Lung (tissue), 12 donors: ENCODE data around the gene DLX1. TPM values are rescaled to one million over a fixed set of nuclear protein-coding genes. Genes with fewer than 3 reads are reported as not detected.

Experiments used
- ATAC-seq: fragments of 200-7000 bp; cut with Tn5 transposase; one replicate; pipeline ENCODE4 v1.9.1; 2020; ENCODE audit warnings: moderate number of reproducible peaks; ENCODE audit not compliant: insufficient read depth, low FRiP score
- DNase-seq, 3 donors: peaks; one replicate each; pipeline ENCODE4 v3.0.0-alpha.2; 2013 to 2017
- H3K27ac ChIP-seq, 2 donors: one replicate each; pipeline ENCODE4 v1.5.1; 2013; ENCODE audit warnings: mild to moderate bottlenecking in 2 of 2, moderate library complexity in 2 of 2, control low read depth in 1 of 2, inconsistent platforms in 1 of 2, low read depth in 1 of 2, low read length in 1 of 2
- H3K27me3 ChIP-seq, 3 donors: one replicate each; pipeline ENCODE4 v1.5.1; 2013; ENCODE audit warnings: low read length in 2 of 3; ENCODE audit not compliant: control insufficient read depth in 3 of 3, insufficient read depth in 3 of 3
- H3K36me3 ChIP-seq, 4 donors: one replicate each; pipeline ENCODE4 v1.5.1; 2013; ENCODE audit warnings: low read length in 4 of 4, mild to moderate bottlenecking in 1 of 4, moderate library complexity in 1 of 4; ENCODE audit not compliant: control insufficient read depth in 4 of 4, insufficient read depth in 4 of 4
- H3K4me1 ChIP-seq, 5 donors: one replicate each; pipeline ENCODE4 v1.5.1; 2013; ENCODE audit warnings: low read length in 5 of 5, mild to moderate bottlenecking in 2 of 5, moderate library complexity in 1 of 5; ENCODE audit not compliant: control insufficient read depth in 5 of 5, insufficient read depth in 5 of 5
- H3K4me3 ChIP-seq: one replicate; pipeline ENCODE4 v1.5.1; 2013; ENCODE audit warnings: mild to moderate bottlenecking, control low read depth, moderate library complexity
- H3K9ac ChIP-seq, 2 donors: one replicate each; pipeline ENCODE4 v1.5.1; 2013; ENCODE audit warnings: low read length in 2 of 2, control low read depth in 1 of 2; ENCODE audit not compliant: insufficient read depth in 1 of 2
- H3K9me3 ChIP-seq, 4 donors: one replicate each; pipeline ENCODE4 v1.5.1; 2013; ENCODE audit warnings: low read length in 3 of 4, mild to moderate bottlenecking in 1 of 4, moderate library complexity in 1 of 4; ENCODE audit not compliant: control insufficient read depth in 4 of 4, insufficient read depth in 3 of 4
- WGBS, 2 donors: extraction: QIAGEN DNeasy Blood & Tissue Kit; methylation state at CpG; one replicate each; pipeline ENCODE4 v1.1.7; 2013; 5-methylcytosine and 5-hydroxymethylcytosine counted together
- polyA plus RNA-seq, 2 donors: library from polyadenylated mRNA; stranded (reverse); fragments of 200-250 nt; gene quantifications; one replicate each; pipeline ENCODE4 v1.2.1, GENCODE V29; 2013
- total RNA-seq, 2 donors: library from RNA; depleted of rRNA in 1 of 2; stranded (reverse); fragments of >200 nt in 1 of 2; gene quantifications; one replicate each; pipeline ENCODE4 v1.2.1, GENCODE V29; 2014 to 2021
- TF ChIP-seq, protein P1 (sequence below): IDR thresholded peaks from 2 replicates; pipeline ENCODE4 v1.5.1; 2012; ENCODE audit warnings: mild to moderate bottlenecking; ENCODE audit errors: control extremely low read depth, extremely low read depth
- donor health status: control.
- donor health status: control.
- donor health status: Bipolar disorder and iron deficiency.
- donor health status: healthy.
- donor health status: DM: yes; HTN: yes; CAD: no.

The DLX1 gene
- total and polyA plus RNA-seq, 4 donors, result 0.05 TPM; not detected in 3

DNA sequence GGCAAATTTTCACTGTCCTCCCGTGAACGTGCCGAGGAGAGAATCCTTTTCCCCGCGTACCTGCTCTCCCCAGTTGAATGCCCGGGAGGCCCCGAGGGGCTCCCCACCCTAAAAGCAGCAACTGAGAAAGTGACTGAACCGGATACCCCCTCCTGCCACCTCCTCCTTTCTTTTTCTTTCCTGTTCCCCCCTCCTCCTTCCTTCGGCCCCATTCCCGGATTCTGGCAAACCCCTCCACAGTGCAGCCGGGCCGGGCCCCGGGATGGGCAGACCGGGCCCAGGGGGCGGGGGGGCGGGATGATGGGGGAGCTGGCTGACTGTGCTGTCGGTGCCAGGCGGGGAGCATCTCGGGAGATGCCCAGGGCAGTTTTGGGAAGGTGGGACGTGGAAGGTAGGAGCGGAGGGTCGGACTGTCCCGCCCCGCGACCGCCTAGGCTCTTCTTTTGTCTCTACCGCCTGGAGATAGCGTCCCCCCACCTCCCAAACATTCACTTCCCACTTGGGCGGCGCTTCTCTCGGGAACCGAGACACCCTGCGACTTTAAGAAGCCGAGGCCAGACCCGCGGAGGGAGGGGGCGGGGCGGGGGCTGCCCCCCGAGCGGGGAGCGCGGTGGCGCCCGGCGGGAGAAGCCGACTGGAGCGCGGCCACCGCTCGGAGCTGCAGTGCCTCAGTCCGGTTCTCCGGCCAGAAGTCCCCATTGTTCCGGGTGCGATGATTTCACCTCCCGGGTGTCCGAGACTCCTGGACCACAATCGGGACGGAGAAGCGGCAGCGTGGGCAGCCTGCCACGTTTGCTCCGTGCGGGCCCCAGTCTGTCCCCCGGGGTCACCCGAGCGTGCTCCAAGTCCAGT is 9.2 kb downstream of the DLX1 start:
- peak in 1 of 3 donors; percentile 38 for DNase-seq
- no peak overlapping the region for H3K27ac ChIP-seq

DNA sequence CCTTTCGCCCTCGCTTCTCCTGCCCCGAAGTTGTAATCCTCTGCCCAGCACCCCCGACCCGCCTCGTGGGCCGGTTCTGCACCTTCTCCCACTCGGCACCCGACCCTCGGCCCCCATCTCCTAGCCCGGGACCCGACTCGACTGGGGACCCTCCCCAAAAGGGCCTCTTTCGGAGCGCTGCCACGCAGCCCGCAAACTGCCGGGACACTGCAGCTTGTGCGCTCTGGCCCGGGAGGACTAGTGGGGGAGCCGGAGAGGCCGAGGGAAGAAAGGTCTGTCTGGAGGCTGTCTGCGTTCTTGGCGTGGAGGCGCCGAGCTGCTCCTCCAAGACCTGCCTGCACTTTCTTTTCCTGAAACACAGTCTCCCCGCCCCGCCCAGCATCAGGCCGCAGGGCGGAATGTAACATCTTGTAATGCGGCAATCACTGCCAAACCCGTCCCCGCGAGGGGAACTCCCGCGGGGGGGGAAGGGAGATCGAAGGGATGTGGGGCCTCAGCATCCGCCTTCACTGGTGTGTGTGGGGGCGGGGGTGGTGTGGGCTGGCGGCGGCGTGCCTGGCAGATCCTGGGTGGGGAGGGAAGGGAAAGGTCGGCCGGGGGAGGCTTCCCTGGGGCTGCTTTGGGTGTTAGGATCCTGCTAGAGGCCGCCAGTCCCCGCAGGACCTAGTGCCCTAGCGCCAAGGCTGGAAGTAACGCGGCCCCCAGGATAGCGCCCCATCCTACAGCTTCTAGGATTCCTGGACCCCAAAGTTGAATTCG is 10.0 kb downstream of the DLX1 start:
- Histone ChIP-seq H3K4me3 (no peak overlapping the region), H3K36me3 (no peaks in the 10 kb centered on the region), H3K4me1 (peaks cover 4 to 30% (median 8%) of the 10 kb centered on the region in 5 donors), H3K27me3 (peaks cover 7 to 98% (median 85%) of the 10 kb centered on the region in 3 donors), H3K9ac (no peak overlapping the region), H3K27ac (no peak overlapping the region), H3K9me3 (peaks cover 0 to 8% (median 0%) of the 10 kb centered on the region in 4 donors)
- TF ChIP-seq, protein P1, sequence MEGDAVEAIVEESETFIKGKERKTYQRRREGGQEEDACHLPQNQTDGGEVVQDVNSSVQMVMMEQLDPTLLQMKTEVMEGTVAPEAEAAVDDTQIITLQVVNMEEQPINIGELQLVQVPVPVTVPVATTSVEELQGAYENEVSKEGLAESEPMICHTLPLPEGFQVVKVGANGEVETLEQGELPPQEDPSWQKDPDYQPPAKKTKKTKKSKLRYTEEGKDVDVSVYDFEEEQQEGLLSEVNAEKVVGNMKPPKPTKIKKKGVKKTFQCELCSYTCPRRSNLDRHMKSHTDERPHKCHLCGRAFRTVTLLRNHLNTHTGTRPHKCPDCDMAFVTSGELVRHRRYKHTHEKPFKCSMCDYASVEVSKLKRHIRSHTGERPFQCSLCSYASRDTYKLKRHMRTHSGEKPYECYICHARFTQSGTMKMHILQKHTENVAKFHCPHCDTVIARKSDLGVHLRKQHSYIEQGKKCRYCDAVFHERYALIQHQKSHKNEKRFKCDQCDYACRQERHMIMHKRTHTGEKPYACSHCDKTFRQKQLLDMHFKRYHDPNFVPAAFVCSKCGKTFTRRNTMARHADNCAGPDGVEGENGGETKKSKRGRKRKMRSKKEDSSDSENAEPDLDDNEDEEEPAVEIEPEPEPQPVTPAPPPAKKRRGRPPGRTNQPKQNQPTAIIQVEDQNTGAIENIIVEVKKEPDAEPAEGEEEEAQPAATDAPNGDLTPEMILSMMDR, result no peak
- DNase-seq (peak; percentile 52 to 72 (median 59)), ATAC-seq (peak; percentile 15)
- WGBS, 2 donors, result 2% methylated on average over 49 to 51 of the region's 51 CpGs

More for the DNA sequence above, 9.2 kb downstream of the DLX1 start:
- Histone ChIP-seq H3K36me3 (no peaks in the 10 kb centered on the region), H3K4me3 (no peak overlapping the region), H3K27me3 (peaks cover 13 to 98% (median 85%) of the 10 kb centered on the region in 3 donors), H3K9me3 (peaks cover 0 to 9% (median 0%) of the 10 kb centered on the region in 4 donors), H3K4me1 (peaks cover 4 to 27% (median 8%) of the 10 kb centered on the region in 5 donors), H3K9ac (no peak overlapping the region)
- WGBS, 2 donors, result 2 to 4% methylated on average over 57 to 66 of the region's 66 CpGs
- TF ChIP-seq, protein P1, result no peak
- ATAC-seq, result no peak

DNA sequence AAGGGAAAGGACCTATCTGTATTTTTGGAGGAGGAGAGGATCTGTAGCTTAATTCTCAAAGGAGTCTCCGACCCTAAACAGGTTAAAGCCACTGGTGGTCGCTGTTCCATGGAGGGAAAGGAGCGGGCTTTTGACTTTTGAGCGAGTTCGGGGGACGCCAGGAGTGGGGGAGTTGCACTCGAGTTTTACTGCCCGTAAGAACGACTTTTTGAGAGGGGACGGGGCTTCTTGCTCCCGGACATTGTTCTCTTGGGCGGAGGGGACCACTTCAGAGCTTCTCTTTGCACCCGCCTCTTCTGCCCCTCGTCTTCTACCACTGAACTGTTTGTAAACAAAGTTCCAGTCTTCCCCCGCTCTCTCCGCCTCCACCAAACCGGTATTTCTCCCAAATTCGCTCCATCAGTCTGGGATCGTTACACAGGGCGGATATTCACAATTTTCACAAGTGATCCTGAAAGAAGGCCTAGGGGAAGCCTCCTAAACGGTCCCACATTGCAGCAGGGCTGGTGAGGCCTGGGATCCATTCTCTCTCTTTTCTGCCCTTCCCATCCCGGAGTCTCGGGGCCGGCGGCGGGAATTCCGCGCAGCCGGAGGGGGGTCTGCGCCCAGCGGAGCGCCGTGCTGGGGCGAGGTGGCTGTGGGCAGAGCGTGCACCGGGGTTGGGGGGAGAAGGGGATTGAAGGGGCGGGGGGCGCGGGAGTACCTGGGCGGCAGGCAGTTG is 10.8 kb downstream of the DLX1 start:
- H3K27me3 ChIP-seq, result peaks cover 7 to 96% (median 84%) of the 10 kb centered on the region in 3 donors
- no peak overlapping the region for H3K27ac ChIP-seq
- H3K9ac ChIP-seq, result no peak overlapping the region
- H3K9me3 ChIP-seq, result peaks cover 0 to 6% (median 0%) of the 10 kb centered on the region in 4 donors
- peak in 1 of 3 donors; percentile 50 for DNase-seq
- TF ChIP-seq, protein P1, result no peak
- 4 to 7% methylated on average over 40 of the region's 40 CpGs for WGBS, 2 donors
- no peak overlapping the region for H3K4me3 ChIP-seq
- no peaks in the 10 kb centered on the region for H3K36me3 ChIP-seq
- no peak for ATAC-seq
- H3K4me1 ChIP-seq, result peaks cover 4 to 36% (median 8%) of the 10 kb centered on the region in 5 donors
